Neuronal stem cell (in vitro differentiated cells): Measurements from ENCODE around the gene SH3RF2.

ENCODE experiments used
- DNase-seq: peaks from one replicate; pipeline ENCODE4 v3.0.0-alpha.2; 2013; ENCODE audit warnings: low spot score
- H2AFZ ChIP-seq: one replicate; pipeline ENCODE4 v1.6.1; 2013; ENCODE audit warnings: mild to moderate bottlenecking, low read length, inconsistent platforms
- H2AK5ac ChIP-seq: 2 replicates; pipeline ENCODE4 v1.6.1; 2013; ENCODE audit warnings: low read depth, mild to moderate bottlenecking, inconsistent platforms, low read length, moderate library complexity, mixed read lengths
- H2BK120ac ChIP-seq: 2 replicates; pipeline ENCODE4 v1.6.1; 2013; ENCODE audit warnings: low read depth, mild to moderate bottlenecking, inconsistent platforms, low read length, moderate library complexity, mixed read lengths
- H2BK12ac ChIP-seq: one replicate; pipeline ENCODE4 v1.6.1; 2013; ENCODE audit warnings: low read length, inconsistent platforms
- H2BK15ac ChIP-seq: 2 replicates; pipeline ENCODE4 v1.6.1; 2013; ENCODE audit warnings: mild to moderate bottlenecking, low read length, inconsistent platforms, mixed read lengths
- H2BK5ac ChIP-seq: one replicate; pipeline ENCODE4 v1.6.1; 2013; ENCODE audit warnings: inconsistent platforms, mild to moderate bottlenecking, low read length, moderate library complexity
- H3K14ac ChIP-seq: one replicate; pipeline ENCODE4 v1.6.1; 2013; ENCODE audit warnings: low read length, inconsistent platforms
- H3K18ac ChIP-seq: 2 replicates; pipeline ENCODE4 v1.6.1; 2013; ENCODE audit warnings: low read length, inconsistent platforms
- H3K23ac ChIP-seq: 2 replicates; pipeline ENCODE4 v1.6.1; 2013; ENCODE audit warnings: low read depth, mild to moderate bottlenecking, mixed read lengths, low read length, inconsistent platforms; ENCODE audit not compliant: poor library complexity
- H3K27ac ChIP-seq: replicated peaks from 3 replicates; pipeline ENCODE4 v1.5.1; 2013; ENCODE audit warnings: low read length, inconsistent platforms
- H3K27me3 ChIP-seq, 3 experiments: 2 replicates each; pipeline ENCODE4 v1.6.1; 2013; ENCODE audit warnings: low read length in 3 of 3, mild to moderate bottlenecking in 2 of 3, inconsistent platforms in 1 of 3, low read depth in 1 of 3, mixed read lengths in 1 of 3, moderate library complexity in 1 of 3; ENCODE audit not compliant: control insufficient read depth in 3 of 3, insufficient read depth in 3 of 3
- H3K36me3 ChIP-seq, 2 donors: replicated peaks in 1 of 2; 2 replicates each; pipeline ENCODE4 v1.6.1; 2013; ENCODE audit warnings: low read length in 2 of 2; ENCODE audit not compliant: control insufficient read depth in 2 of 2, insufficient read depth in 2 of 2
- H3K4ac ChIP-seq: 2 replicates; pipeline ENCODE4 v1.6.1; 2013; ENCODE audit warnings: inconsistent platforms, mild to moderate bottlenecking, low read length, moderate library complexity
- H3K4me1 ChIP-seq, 2 donors: 1 replicate in 1 of 2; 2 replicates in 1 of 2; pipeline ENCODE4 v1.6.1; 2013; ENCODE audit warnings: low read length in 2 of 2, low read depth in 1 of 2; ENCODE audit not compliant: control insufficient read depth in 2 of 2, insufficient read depth in 1 of 2
- H3K4me2 ChIP-seq: one replicate; pipeline ENCODE4 v1.6.1; 2013; ENCODE audit warnings: mild to moderate bottlenecking, low read length, inconsistent platforms; ENCODE audit not compliant: insufficient read depth, poor library complexity, severe bottlenecking
- H3K4me3 ChIP-seq, 2 donors: 2 replicates each; pipeline ENCODE4 v1.5.1; 2013; ENCODE audit warnings: low read length in 2 of 2, mild to moderate bottlenecking in 2 of 2, inconsistent platforms in 1 of 2, moderate library complexity in 1 of 2
- H3K79me1 ChIP-seq: one replicate; pipeline ENCODE4 v1.6.1; 2013; ENCODE audit warnings: low read depth, mild to moderate bottlenecking, inconsistent platforms, low read length, moderate library complexity
- H3K9ac ChIP-seq: one replicate; pipeline ENCODE4 v1.6.1; 2013; ENCODE audit warnings: mild to moderate bottlenecking, low read depth, low read length, inconsistent platforms; ENCODE audit not compliant: poor library complexity
- H3K9me3 ChIP-seq, 2 donors: replicated peaks in 1 of 2; 2 replicates each; pipeline versions ENCODE3 to v1.6.1; 2013; ENCODE audit warnings: low read length in 2 of 2, mild to moderate bottlenecking in 2 of 2, inconsistent platforms in 1 of 2, low read depth in 1 of 2, mixed read lengths in 1 of 2, moderate library complexity in 1 of 2; ENCODE audit not compliant: control insufficient read depth in 2 of 2, insufficient read depth in 1 of 2
- H4K8ac ChIP-seq: one replicate; pipeline ENCODE4 v1.6.1; 2013; ENCODE audit warnings: low read depth, mild to moderate bottlenecking, inconsistent platforms, low read length, moderate library complexity
- H4K91ac ChIP-seq: one replicate; pipeline ENCODE4 v1.6.1; 2013; ENCODE audit warnings: low read length, low read depth, mild to moderate bottlenecking, inconsistent platforms; ENCODE audit not compliant: poor library complexity
- WGBS, 2 donors: extraction: QIAGEN DNeasy Blood & Tissue Kit; methylation state at CpG; one replicate each; pipeline ENCODE4 v1.1.7; 2013; ENCODE audit warnings: missing lambda C conversion rate in 2 of 2, mixed read lengths in 1 of 2; ENCODE audit not compliant: insufficient read length in 2 of 2, insufficient replicate concordance in 1 of 2; ENCODE audit errors: extremely low coverage in 2 of 2; 5-methylcytosine and 5-hydroxymethylcytosine counted together

Gene SH3RF2

GRCh38 chr5:146078566-146078965 lies 142.2 kb downstream of the SH3RF2 start:
- no peak overlapping the region for H2AK5ac ChIP-seq
- H4K8ac ChIP-seq = no peak overlapping the region
- H3K4ac ChIP-seq = no peak overlapping the region
- peaks cover 0 to 3% of the 10 kb centered on the region in 2 donors for H3K4me1 ChIP-seq
- H3K27me3 ChIP-seq = peaks cover 0 to 26% (median 0%) of the 10 kb centered on the region in 3 experiments
- H3K4me3 ChIP-seq = no peak overlapping the region
- no peak for DNase-seq
- no peak overlapping the region for H2BK120ac ChIP-seq
- H3K9ac ChIP-seq = no peak overlapping the region
- H3K36me3 ChIP-seq = no peaks in the 10 kb centered on the region
- H3K18ac ChIP-seq = no peak overlapping the region
- H2BK5ac ChIP-seq = no peak overlapping the region
- no peak overlapping the region for H4K91ac ChIP-seq
- no peak overlapping the region for H2BK15ac ChIP-seq
- no CpG with 5 or more reads among the region's 2 CpGs for WGBS, 2 donors
- H3K4me2 ChIP-seq = no peak overlapping the region
- no peak overlapping the region for H3K23ac ChIP-seq
- no peak overlapping the region for H3K27ac ChIP-seq
- no peak overlapping the region for H2BK12ac ChIP-seq
- H3K14ac ChIP-seq = no peak overlapping the region
- no peaks in the 10 kb centered on the region for H3K79me1 ChIP-seq
- H2AFZ ChIP-seq = no peak overlapping the region
- H3K9me3 ChIP-seq = no peaks in the 10 kb centered on the region

- no peak for DNase-seq
- Histone ChIP-seq H3K18ac (no peak overlapping the region), H3K27ac (no peak overlapping the region), H3K4me2 (no peak overlapping the region), H2BK15ac (no peak overlapping the region), H3K4me1 (peaks cover 0 to 3% of the 10 kb centered on the region in 2 donors), H4K8ac (no peak overlapping the region), H2BK5ac (no peak overlapping the region), H3K9ac (no peak overlapping the region), H3K36me3 (no peaks in the 10 kb centered on the region), H2BK12ac (no peak overlapping the region), H2AFZ (no peak overlapping the region), H3K4ac (no peak overlapping the region), H3K14ac (no peak overlapping the region), H3K9me3 (no peaks in the 10 kb centered on the region), H3K79me1 (no peaks in the 10 kb centered on the region), H3K23ac (no peak overlapping the region), H4K91ac (no peak overlapping the region), H2BK120ac (no peak overlapping the region), H2AK5ac (no peak overlapping the region), H3K27me3 (peaks cover 0 to 26% (median 0%) of the 10 kb centered on the region in 3 experiments), H3K4me3 (no peak overlapping the region)
- WGBS, 2 donors = no CpG with 5 or more reads among the region's 7 CpGs
Measured at GRCh38 chr5:146079695-146080373, 143.5 kb downstream of the SH3RF2 start.

GRCh38 chr5:146081556-146081955 lies 145.2 kb downstream of the SH3RF2 start:
- H3K4me1 ChIP-seq = no peaks in the 10 kb centered on the region
- no peak overlapping the region for H2BK15ac ChIP-seq
- H3K4ac ChIP-seq = no peak overlapping the region
- no peak overlapping the region for H3K18ac ChIP-seq
- no peak overlapping the region for H3K27ac ChIP-seq
- H3K79me1 ChIP-seq = no peaks in the 10 kb centered on the region
- H4K8ac ChIP-seq = no peak overlapping the region
- no peaks in the 10 kb centered on the region for H3K9me3 ChIP-seq
- H2BK12ac ChIP-seq = no peak overlapping the region
- H3K9ac ChIP-seq = no peak overlapping the region
- H2BK120ac ChIP-seq = no peak overlapping the region
- H2AK5ac ChIP-seq = no peak overlapping the region
- no peak overlapping the region for H2AFZ ChIP-seq
- H3K4me3 ChIP-seq = no peak overlapping the region
- H4K91ac ChIP-seq = no peak overlapping the region
- H3K14ac ChIP-seq = no peak overlapping the region
- no peak for DNase-seq
- H3K4me2 ChIP-seq = no peak overlapping the region
- no peaks in the 10 kb centered on the region for H3K36me3 ChIP-seq
- WGBS, 2 donors = no CpG with 5 or more reads among the region's 6 CpGs
- H3K27me3 ChIP-seq = peaks cover 0 to 17% (median 0%) of the 10 kb centered on the region in 3 experiments
- no peak overlapping the region for H3K23ac ChIP-seq
- H2BK5ac ChIP-seq = no peak overlapping the region

GRCh38 chr5:146082798-146083197 lies 146.4 kb downstream of the SH3RF2 start:
- WGBS, 2 donors = no CpG with 5 or more reads among the region's 3 CpGs

More at GRCh38 chr5:146082798-146083197, 146.4 kb downstream of the SH3RF2 start:
- Histone ChIP-seq H3K14ac (no peak overlapping the region), H2BK12ac (no peak overlapping the region), H3K4ac (no peak overlapping the region), H2BK15ac (no peak overlapping the region), H4K8ac (no peak overlapping the region), H2BK120ac (no peak overlapping the region), H3K18ac (no peak overlapping the region), H3K36me3 (no peaks in the 10 kb centered on the region), H3K9ac (no peak overlapping the region), H3K4me1 (no peaks in the 10 kb centered on the region), H3K23ac (no peak overlapping the region), H2BK5ac (no peak overlapping the region), H3K27ac (no peak overlapping the region), H3K9me3 (no peaks in the 10 kb centered on the region), H3K27me3 (peaks cover 0 to 5% (median 0%) of the 10 kb centered on the region in 3 experiments), H3K4me2 (no peak overlapping the region), H2AFZ (no peak overlapping the region), H2AK5ac (no peak overlapping the region), H3K4me3 (no peak overlapping the region), H3K79me1 (no peaks in the 10 kb centered on the region), H4K91ac (no peak overlapping the region)
- DNase-seq = no peak
